GM12891 (cell line): ENCODE data around the gene KCNN2.

Source experiments
- PAX5 ChIP-seq: IDR thresholded peaks from 2 replicates; pipeline ENCODE4 v1.6.1; 2011; ENCODE audit warnings: low read length, moderate library complexity, mild to moderate bottlenecking; ENCODE audit not compliant: insufficient read depth, severe bottlenecking
- POLR2A ChIP-seq: IDR thresholded peaks from 2 replicates; pipeline ENCODE4 v1.6.1; 2011; ENCODE audit warnings: low read depth, low read length, control low read depth
- POLR2AphosphoS5 ChIP-seq: IDR thresholded peaks from 2 replicates; pipeline ENCODE4 v1.6.1; 2011; ENCODE audit warnings: low read depth, low read length, control low read depth
- SPI1 ChIP-seq: IDR thresholded peaks from 2 replicates; pipeline ENCODE4 v1.6.1; 2011; ENCODE audit warnings: low read depth, low read length, control low read depth
- TAF1 ChIP-seq: IDR thresholded peaks from 2 replicates; pipeline ENCODE4 v1.6.1; 2011; ENCODE audit warnings: low read depth, low read length, control low read depth

GRCh38 chr5:114408847-114409246 lies 47.0 kb downstream of the KCNN2 start:
- TF ChIP-seq TAF1 (no peak), POLR2AphosphoS5 (no peak), POLR2A (no peak), PAX5 (no peak), SPI1 (no peak)
